Glomerular visceral epithelial cell (primary cell): Measurements from ENCODE around the gene LAMB3.

Experiments
- DNase-seq: peaks from one replicate; pipeline ENCODE4 v3.0.0-alpha.2; 2016; ENCODE audit errors: extremely low spot score

The LAMB3 gene

DNA sequence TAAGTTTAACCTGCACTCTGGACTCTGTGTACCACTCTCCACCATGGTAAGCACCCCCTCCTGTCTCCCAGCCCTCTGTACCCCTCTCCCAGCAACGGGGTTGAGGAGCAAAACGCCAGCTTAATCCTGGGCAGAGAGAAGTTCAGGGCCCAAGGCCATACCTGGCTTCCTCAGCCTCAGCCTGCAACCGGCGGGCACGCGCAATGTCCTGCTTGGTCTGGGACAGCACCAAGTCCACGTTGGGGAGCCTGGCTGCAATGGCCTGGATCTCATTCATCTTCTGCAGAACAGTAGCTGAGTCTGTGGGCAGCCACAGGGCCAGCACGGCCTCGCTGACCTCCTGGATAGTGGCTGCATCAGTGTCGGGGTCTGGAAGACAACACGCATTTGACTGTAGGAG lies 33.9 kb downstream of the LAMB3 start:
- no peak for DNase-seq

- no peak for DNase-seq
These were observed 34.5 kb downstream of the LAMB3 start for GRCh38 chr1:209617755-209618154.

DNA sequence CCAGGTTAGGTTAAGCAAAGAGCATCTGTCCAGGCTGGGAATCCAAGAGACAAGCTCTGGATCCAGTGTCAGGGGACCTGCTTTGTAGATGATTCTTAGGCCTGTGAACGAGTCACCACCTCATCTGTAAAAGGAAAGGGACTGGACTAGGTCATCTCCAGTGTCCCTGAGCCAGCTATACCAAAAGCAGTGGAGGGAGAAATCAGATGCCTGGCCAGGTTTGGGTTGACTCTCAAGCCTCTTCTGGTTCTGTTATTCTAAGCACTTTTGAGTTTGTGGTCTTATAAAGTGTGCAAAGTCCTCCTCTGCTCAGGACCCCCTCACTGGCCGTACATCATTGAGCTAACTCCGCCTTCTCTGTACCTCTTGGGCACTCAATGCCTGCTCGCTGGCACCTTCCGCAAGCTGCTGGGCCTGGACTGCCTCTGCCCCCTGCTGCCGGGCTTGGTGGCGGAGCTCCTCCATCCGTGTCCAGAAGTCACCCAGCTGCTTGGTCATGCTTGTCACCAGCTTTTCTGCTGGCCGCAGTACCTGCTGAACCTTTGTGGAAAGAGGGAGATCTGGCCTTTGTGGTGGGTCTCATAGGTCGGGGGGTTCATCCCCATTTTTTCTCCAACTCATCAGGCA lies 35.1 kb downstream of the LAMB3 start:
- no peak for DNase-seq

DNA sequence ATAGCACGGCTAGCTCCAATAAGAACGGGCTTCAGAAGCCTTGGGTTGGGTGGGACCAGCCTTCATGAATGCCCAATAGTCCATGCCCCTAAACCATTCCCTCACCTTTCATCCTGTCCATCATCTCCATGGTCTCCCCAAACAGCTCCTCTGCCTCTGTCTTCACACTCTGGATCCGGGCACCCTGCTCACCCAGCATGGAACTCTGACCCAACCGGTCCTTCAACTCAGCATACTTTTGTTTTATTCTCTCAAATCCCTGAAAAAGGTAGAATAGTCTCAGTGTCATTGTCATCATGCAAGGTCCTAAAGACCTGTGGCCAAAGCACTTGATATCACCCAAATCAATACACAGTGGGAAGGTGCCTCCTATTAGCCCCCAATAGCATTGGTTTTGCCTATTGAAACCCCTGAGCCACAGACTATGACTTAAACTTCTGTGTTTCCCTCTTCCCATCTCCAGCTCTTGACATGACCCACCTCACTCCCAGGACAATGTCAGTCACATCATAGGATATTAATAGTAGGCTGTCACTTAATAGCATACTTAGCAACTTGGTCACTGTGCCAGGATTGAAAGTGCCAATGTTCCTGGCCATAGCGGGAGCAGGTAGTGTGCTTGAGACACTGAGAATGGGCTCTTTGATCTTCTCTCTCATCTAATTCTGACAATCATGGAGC lies 35.7 kb downstream of the LAMB3 start:
- no peak for DNase-seq

DNA sequence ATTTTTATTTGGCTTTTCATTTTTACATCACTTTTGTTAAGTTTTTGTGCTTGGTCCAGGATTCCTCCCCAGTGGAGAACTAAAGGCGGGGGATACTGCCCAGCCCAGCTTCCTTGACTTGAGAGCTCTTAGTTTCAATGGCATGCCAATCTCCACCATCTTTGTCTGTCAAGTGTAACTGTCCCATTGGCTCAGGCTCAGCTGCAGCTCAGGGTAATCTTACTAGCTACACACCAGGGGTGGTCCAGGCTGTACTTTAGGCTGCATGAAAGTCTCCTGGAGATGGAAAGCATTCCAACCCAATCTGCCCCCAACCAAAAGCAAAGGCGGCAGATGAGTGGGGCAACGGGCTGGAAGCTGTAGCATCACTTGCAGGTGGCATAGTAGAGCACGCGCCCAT lies 37.3 kb downstream of the LAMB3 start:
- DNase-seq: no peak

DNA sequence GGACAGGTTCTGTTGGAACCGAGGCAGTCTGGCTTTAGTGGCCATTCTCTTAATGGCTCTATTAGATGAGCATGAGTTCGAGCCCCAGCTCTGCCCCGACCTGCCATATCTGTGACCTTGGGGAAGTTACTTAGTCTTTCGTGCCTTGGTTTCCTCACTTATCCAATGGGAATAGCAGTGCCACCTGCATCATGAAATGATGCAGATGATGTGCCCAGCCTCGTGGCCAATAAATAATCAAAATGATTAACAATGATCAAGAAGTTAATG lies 38.1 kb downstream of the LAMB3 start:
- no peak for DNase-seq

- DNase-seq: no peak
These were observed 38.6 kb downstream of the LAMB3 start for GRCh38 chr1:209613400-209614150.

- DNase-seq: no peak
These were observed 39.4 kb downstream of the LAMB3 start for GRCh38 chr1:209612646-209613399.

GRCh38 chr1:209611771-209612570 lies 40.3 kb downstream of the LAMB3 start:
- no peak for DNase-seq

DNA sequence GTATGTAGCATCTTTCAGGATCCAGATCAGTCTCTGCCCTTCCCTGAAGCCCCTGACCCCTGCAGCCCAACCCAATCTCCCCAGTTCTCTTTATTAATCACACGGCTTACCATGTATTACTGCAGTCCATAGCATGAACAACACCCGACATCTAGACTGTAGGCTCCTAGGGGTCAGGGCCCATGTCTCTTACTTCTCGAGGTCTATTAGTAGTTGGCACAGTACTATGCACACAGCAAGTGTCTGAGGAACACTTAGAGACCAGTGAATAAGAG lies 41.7 kb downstream of the LAMB3 start:
- no peak for DNase-seq

DNA sequence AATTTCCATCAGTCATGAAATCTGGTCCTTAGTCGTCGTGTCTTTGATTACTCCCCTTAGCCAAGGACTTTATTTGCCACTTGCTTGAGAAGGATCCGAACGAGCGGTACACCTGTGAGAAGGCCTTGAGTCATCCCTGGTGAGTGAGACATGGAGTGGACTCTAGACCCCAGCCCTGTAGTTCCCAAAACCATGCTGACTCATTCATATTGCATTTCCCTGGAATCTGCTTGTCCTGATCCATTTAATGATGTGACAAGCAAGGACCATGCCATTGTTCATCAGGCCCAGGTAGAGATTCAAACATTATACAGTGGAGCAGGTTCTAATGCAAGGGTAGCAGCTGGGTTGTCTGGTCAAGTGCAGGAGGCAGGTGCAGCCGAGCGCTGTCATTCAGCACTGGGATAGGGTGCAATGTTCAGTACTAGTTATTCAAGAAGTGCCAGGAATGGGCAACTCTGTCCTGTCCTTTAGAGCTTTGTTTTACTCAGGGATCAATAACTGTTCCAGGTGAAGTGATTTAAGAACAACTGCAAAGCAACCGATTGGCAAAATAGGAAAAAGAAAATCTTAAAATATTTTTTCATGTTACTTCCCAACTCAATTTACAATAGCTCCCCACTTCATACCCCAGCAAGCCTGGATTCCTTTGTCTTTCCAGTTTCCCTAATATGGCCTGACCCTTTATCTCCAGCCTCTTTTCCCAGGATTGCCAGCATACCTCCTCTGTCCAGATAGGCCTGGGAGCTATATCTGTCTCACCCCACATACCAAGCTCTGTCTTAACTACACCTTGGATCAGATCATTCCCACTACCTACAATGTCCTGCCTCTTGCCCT lies 42.2 kb downstream of the LAMB3 start:
- no peak for DNase-seq

DNA sequence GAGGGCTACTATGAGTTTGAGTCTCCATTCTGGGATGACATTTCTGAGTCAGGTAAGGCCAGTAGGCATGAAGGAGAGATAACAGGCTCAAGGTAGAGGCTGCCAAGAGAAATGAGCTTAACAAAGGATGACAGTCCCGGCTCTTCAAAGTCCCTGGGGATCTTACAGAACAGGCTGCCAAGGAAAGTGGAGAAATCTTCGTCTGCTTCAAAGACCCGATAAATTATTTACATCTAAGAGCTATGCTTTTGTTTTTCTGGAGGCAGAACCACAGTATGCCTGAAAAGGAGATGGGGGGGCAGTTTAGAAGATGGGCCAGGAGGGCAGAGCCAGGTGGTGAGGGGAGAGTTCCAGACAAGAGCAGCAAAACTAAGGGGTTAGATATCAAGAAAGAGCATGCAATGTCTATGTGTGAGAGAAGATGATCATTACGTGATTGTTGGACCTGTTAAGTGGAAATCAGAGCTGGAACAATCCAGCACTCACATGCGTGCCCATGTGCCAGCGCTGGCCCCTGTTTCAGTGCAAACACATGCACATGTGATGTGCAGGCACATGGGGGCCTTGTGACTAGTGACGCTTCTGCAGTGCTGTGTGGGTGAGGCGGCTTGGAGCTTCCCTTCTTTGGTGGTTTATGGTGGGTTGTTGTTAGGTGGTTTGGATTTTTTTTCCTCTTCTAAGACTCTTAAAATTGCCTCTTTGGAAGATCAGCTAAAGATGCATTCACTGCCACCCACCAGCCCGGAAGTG lies 43.0 kb downstream of the LAMB3 start:
- no peak for DNase-seq

- no peak for DNase-seq
These were observed 44.4 kb downstream of the LAMB3 start for GRCh38 chr1:209607795-209608178.

- DNase-seq: peak; percentile 83
These were observed 45.0 kb downstream of the LAMB3 start for GRCh38 chr1:209607102-209607794.

- DNase-seq: no peak
These were observed 48.3 kb downstream of the LAMB3 start for GRCh38 chr1:209603877-209604276.

- DNase-seq: peak; percentile 54
These were observed 50.2 kb downstream of the LAMB3 start for GRCh38 chr1:209601809-209602657.

GRCh38 chr1:209600541-209600940 lies 51.7 kb downstream of the LAMB3 start:
- DNase-seq: no peak

- DNase-seq: no peak
These were observed 54.0 kb downstream of the LAMB3 start for GRCh38 chr1:209598227-209598626.

DNA sequence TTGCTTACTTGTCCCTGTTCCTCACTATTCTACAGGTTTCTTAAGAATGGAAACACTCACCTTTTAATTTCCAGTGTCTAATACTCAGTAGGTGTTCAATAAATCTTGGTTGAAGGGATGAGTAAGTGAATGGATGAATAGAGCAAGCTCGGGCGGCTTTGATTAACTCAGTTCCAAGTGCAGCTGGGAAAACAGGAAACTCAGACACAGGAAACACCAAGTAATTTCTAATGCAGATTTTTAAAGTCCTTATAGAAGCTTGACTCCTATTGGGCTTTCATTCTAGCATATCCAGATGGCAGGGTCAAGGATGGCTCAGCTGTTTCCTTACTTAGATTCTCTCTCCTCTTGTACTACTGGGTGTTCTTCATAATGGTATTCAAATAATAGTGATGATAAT lies 54.7 kb downstream of the LAMB3 start:
- no peak for DNase-seq
